IPS-15b (cell line): ENCODE data around the gene VPS33A.
A peak's percentile ranks its signal among the peaks of the same experiment; 100 is the strongest.
"Not testable (repeated sequence)": the region's sequence is repeated elsewhere in the genome, so short reads cannot be mapped to it uniquely, and the experiment has no call there.

Experiments used
- H3K27me3 ChIP-seq: one replicate; pipeline ENCODE4 v1.6.1; 2013; ENCODE audit warnings: low read length; ENCODE audit not compliant: control insufficient read depth, insufficient read depth
- H3K36me3 ChIP-seq: one replicate; pipeline ENCODE4 v1.6.1; 2013; ENCODE audit warnings: low read length; ENCODE audit not compliant: control insufficient read depth, insufficient read depth
- H3K4me1 ChIP-seq: one replicate; pipeline ENCODE4 v1.6.1; 2013; ENCODE audit warnings: mild to moderate bottlenecking, low read length; ENCODE audit not compliant: control insufficient read depth, insufficient read depth
- H3K4me3 ChIP-seq: one replicate; pipeline ENCODE4 v1.5.1; 2013; ENCODE audit warnings: low read depth, low read length
- H3K9ac ChIP-seq: one replicate; pipeline ENCODE4 v1.6.1; 2013; ENCODE audit warnings: low read depth, mild to moderate bottlenecking, low read length
- H3K9me3 ChIP-seq: one replicate; pipeline ENCODE4 v1.6.1; 2013; ENCODE audit warnings: mild to moderate bottlenecking, low read length; ENCODE audit not compliant: control insufficient read depth, insufficient read depth

The VPS33A gene

GRCh38 chr12:122202811-122203210, 63.5 kb downstream of the VPS33A start:
- H3K9ac ChIP-seq, H3K9me3 ChIP-seq, H3K36me3 ChIP-seq, H3K4me1 ChIP-seq: not testable (repeated sequence)
- Histone ChIP-seq H3K4me3 (peak overlapping the region; percentile 65), H3K27me3 (peaks cover 33% of the 10 kb centered on the region)

GRCh38 chr12:122202017-122202416, 64.3 kb downstream of the VPS33A start:
- H3K4me1 ChIP-seq: no peaks in the 10 kb centered on the region
- peaks cover 33% of the 10 kb centered on the region for H3K27me3 ChIP-seq
- H3K9me3 ChIP-seq: no peaks in the 10 kb centered on the region
- H3K9ac ChIP-seq: no peak overlapping the region
- peaks cover 2% of the 10 kb centered on the region for H3K36me3 ChIP-seq
- no peak overlapping the region for H3K4me3 ChIP-seq

GRCh38 chr12:122201381-122201780, 64.9 kb downstream of the VPS33A start:
- H3K27me3 ChIP-seq: peaks cover 36% of the 10 kb centered on the region
- no peak overlapping the region for H3K9ac ChIP-seq
- H3K4me1 ChIP-seq: no peaks in the 10 kb centered on the region
- H3K36me3 ChIP-seq: no peaks in the 10 kb centered on the region
- H3K9me3 ChIP-seq: no peaks in the 10 kb centered on the region
- H3K4me3 ChIP-seq: no peak overlapping the region

GRCh38 chr12:122200541-122201175, 65.6 kb downstream of the VPS33A start:
- Histone ChIP-seq H3K9ac (no peak overlapping the region), H3K27me3 (peaks cover 30% of the 10 kb centered on the region), H3K36me3 (no peaks in the 10 kb centered on the region), H3K4me3 (no peak overlapping the region), H3K9me3 (no peaks in the 10 kb centered on the region), H3K4me1 (no peaks in the 10 kb centered on the region)

GRCh38 chr12:122199484-122200355, 66.6 kb downstream of the VPS33A start:
- Histone ChIP-seq H3K9ac (no peak overlapping the region), H3K9me3 (no peaks in the 10 kb centered on the region), H3K4me3 (no peak overlapping the region), H3K36me3 (no peaks in the 10 kb centered on the region), H3K27me3 (peaks cover 21% of the 10 kb centered on the region), H3K4me1 (no peaks in the 10 kb centered on the region)

GRCh38 chr12:122197612-122197966, 68.7 kb downstream of the VPS33A start:
- H3K36me3 ChIP-seq: no peaks in the 10 kb centered on the region
- no peaks in the 10 kb centered on the region for H3K9me3 ChIP-seq
- no peak overlapping the region for H3K9ac ChIP-seq
- no peak overlapping the region for H3K4me3 ChIP-seq
- H3K27me3 ChIP-seq: peaks cover 12% of the 10 kb centered on the region
- no peaks in the 10 kb centered on the region for H3K4me1 ChIP-seq

- peaks cover 3% of the 10 kb centered on the region for H3K27me3 ChIP-seq
- H3K36me3 ChIP-seq: no peaks in the 10 kb centered on the region
- H3K9ac ChIP-seq: no peak overlapping the region
- no peaks in the 10 kb centered on the region for H3K9me3 ChIP-seq
- no peak overlapping the region for H3K4me3 ChIP-seq
- no peaks in the 10 kb centered on the region for H3K4me1 ChIP-seq
These were observed 70.9 kb downstream of the VPS33A start for GRCh38 chr12:122195405-122195804.

GRCh38 chr12:122194804-122195203, 71.5 kb downstream of the VPS33A start:
- no peaks in the 10 kb centered on the region for H3K4me1 ChIP-seq
- H3K9ac ChIP-seq: no peak overlapping the region
- H3K36me3 ChIP-seq: no peaks in the 10 kb centered on the region
- no peaks in the 10 kb centered on the region for H3K9me3 ChIP-seq
- H3K4me3 ChIP-seq: no peak overlapping the region
- peaks cover 3% of the 10 kb centered on the region for H3K27me3 ChIP-seq

GRCh38 chr12:122192441-122192840, 73.9 kb downstream of the VPS33A start:
- H3K4me1 ChIP-seq: no peaks in the 10 kb centered on the region
- H3K36me3 ChIP-seq: no peaks in the 10 kb centered on the region
- H3K9ac ChIP-seq: no peak overlapping the region
- H3K4me3 ChIP-seq: no peak overlapping the region
- H3K27me3 ChIP-seq: peaks cover 3% of the 10 kb centered on the region
- no peaks in the 10 kb centered on the region for H3K9me3 ChIP-seq

GRCh38 chr12:122190842-122191668, 75.2 kb downstream of the VPS33A start:
- H3K4me1 ChIP-seq: no peaks in the 10 kb centered on the region
- no peaks in the 10 kb centered on the region for H3K9me3 ChIP-seq
- H3K4me3 ChIP-seq: no peak overlapping the region
- no peak overlapping the region for H3K9ac ChIP-seq
- no peaks in the 10 kb centered on the region for H3K27me3 ChIP-seq
- no peaks in the 10 kb centered on the region for H3K36me3 ChIP-seq

- Histone ChIP-seq H3K9me3 (no peaks in the 10 kb centered on the region), H3K27me3 (no peaks in the 10 kb centered on the region), H3K9ac (no peak overlapping the region), H3K4me3 (no peak overlapping the region), H3K4me1 (no peaks in the 10 kb centered on the region), H3K36me3 (no peaks in the 10 kb centered on the region)
These were observed 76.4 kb downstream of the VPS33A start for GRCh38 chr12:122189626-122190475.
